ENCODE data around the gene RAB6A. TPM values are rescaled to one million over a fixed set of nuclear protein-coding genes. Genes with fewer than 3 reads are reported as not detected.
"Not testable (repeated sequence)": the region's sequence is repeated elsewhere in the genome, so short reads cannot be mapped to it uniquely, and the experiment has no call there.

The RAB6A gene
- total RNA-seq, 1 donor: 60.3 TPM

DNA sequence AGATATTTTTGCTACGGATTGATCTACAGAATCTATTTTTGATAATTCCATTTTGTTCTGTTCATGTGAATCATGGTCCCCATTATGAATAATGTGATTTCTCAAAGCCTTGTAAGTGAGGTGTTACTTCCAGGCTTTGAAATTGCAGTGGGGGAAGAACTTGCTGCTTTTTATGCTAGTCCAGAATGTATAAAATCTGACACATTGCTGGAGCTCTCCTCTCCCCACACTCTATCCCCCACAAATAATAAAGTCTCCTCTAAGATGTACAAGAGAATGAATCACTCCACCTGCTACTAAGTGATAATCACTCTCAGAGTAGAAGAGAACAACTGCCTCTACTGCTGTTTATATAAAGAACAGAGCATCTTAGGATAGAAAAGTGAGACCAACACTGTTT is 5.9 kb upstream of the RAB6A start:
- no peak for DNase-seq (ENCODE audit: low read depth in 2 of 3, low spot score in 2 of 3)

DNA sequence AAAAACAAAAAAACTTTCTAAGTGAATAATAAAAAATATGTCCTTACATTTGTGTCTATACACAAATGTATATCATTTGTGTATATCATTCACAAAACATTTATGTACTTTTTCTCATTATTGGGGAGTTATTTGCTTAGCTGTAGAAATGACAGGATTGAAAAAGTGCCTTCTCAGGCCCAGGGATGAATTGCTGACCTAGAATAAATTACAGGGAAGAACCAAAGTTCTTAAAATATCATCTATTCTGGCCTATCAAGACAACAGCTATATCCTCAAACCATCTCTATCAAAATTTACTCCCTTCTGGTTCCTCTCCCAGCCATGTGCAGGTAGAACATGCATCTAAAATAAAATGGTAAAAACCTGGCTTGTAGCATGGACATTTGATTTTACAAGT is 1.9 kb upstream of the RAB6A start:
- no peak for DNase-seq (ENCODE audit: low read depth in 2 of 3, low spot score in 2 of 3)

DNA sequence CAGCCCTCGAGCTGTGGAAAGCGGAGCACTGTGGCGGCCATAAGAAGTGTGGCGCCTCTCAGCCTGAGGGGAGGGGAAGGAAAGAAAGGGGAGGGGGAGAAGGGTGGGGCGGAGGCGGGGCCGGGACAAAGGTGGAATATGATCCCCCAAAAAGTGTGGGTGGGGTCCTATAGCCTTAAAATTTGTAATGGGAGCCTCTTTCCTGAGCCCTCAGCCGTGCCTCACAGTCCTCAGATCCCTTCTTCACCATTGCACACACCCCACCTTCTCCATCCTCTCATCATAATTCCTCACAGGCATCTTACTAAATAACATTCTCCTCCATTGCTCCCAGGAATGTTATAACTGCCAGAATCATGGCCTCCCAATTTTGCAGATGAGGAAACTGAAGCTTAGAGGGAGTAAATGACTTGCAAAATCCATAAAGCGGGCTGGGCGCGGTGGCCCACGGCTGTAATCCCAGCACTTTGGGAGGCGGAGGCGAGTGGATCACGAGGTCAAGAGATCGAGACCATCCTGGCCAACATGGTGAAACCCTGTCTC is 600 bp upstream of the RAB6A start:
- DNase-seq (ENCODE audit: low read depth in 2 of 3, low spot score in 2 of 3): no peak

DNA sequence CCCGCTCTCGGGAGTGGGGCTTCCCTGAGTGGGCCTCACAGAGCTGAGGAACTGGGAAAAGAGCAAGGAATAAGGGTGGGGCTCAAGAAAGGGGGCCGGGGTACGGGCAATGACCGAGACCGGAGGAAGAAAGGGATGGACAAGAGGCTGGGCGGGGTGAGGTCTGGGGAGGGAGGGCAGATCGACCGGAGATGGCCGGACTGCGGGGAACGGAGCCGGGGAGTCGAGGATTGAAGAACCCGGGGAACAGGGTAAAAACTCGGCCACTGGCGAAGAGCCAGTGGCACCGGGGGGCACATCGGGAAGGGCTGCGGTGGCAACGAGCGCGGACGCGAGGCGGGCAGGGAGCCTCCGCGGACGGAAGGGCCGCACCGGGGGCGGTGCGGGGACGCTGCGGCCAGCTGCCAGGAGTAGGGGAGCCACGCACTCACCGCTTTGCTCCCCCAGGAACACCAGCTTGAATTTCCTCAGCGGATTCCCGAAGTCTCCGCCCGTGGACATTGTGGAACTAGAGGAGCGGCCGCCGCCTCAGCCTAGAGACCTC is 667 bp downstream of the RAB6A start:
- peak in 2 of 3 donors; percentile 3 to 17 for DNase-seq (ENCODE audit: low read depth in 2 of 3, low spot score in 2 of 3)

DNA sequence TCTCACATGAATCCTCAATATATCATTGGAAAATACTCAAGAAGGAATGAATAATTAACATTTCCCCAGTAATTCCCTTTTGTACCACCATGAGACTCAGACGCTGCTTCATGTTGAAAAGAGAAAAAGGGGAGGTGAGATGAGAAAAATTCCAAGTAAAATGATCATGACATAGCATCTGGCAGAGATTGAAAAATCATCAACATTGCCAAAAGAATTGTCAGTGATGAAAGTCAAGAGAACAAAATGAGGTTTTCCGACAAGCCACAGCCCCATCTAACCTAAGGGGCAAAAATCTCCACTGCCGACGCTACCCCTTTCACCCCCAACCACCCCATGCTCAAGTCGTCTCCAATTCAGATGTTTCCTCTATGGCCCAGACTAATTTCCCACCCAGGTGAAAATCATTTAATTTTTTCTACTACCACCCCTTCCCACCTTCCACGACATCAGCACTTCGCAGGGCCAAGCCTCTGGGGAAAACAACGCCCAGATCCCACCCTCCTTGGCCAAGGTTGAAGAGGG is 1.2 kb downstream of the RAB6A start:
- peak in 2 of 3 donors; percentile 13 to 21 for DNase-seq (ENCODE audit: low read depth in 2 of 3, low spot score in 2 of 3)

DNA sequence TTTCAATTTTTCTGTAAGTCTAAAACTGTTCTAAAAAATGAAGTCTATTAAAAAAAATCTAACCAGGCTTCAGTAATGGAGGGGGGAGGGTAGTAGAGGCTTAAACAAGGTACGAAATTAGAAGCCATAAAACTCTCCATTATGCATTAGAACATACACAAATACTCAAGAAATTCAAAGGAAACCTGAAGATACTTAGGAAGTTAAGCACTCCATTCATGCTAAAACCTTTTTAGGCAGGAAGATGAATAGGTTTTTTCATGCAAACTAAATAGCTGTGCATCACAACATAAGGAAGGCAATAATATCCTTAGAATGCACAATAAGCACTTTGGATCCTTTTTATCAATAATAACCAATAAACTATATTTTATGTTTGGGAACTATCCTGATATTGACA is 2.4 kb downstream of the RAB6A start:
- DNase-seq (ENCODE audit: low read depth in 2 of 3, low spot score in 2 of 3): no peak

DNA sequence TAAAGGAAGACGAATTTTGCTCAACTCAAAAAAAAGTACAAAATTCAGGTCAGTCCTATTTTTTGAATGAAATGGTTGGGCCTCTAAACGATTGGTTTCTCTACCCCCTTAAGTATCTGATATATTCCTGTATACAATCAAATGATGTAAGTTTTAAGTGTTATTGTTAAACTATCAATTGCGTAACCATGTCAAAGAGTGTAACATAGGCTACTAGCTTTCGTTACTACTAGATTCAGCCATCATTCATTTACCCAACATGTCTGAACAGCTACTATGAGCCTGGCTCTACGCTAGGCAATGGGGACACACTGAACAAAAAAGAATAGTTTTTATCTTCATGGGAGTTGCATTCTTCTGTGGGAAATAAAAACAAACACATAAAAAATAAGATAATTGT is 3.3 kb downstream of the RAB6A start:
- DNase-seq (ENCODE audit: low read depth in 2 of 3, low spot score in 2 of 3): no peak

DNA sequence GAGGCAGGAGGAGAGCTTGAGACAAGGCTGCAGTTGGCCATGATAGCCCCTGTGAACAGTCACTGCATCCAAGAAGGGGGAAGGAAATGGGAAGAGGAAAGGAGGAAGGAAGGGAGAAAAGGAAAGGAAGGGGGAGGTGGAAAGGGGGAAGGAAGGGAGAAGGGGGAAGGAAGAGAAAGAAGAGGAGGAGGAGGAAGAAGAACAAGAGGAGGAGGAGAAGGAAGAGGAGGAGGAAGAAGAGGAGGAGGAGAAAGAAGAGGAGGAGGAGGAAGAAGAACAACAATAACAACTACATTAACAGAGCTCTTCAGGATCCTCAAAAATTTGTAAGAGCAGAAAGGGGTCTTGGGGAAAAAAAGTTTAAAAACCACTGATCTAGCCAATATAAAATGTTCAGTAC is 5.2 kb downstream of the RAB6A start:
- DNase-seq (ENCODE audit: low read depth in 2 of 3, low spot score in 2 of 3): no peak

DNA sequence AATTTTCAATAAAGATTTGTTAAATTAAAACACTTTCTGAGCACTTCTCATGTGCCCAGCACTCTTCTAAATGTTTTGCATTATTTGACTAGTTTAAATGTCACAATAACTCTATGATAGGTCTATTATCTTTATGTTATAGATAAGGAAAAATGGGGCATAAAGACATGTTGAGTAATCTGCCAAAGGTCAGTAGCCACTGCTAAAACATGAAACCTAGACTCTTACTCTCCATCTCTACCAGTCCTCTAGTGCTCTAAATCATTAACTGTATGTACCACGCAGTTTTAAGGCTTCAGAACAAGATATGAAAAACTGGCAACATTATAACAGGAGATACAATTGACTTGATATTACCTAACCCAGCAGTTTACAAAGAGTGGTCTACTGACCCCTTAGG is 6.9 kb downstream of the RAB6A start:
- no peak for DNase-seq (ENCODE audit: low read depth in 2 of 3, low spot score in 2 of 3)

DNA sequence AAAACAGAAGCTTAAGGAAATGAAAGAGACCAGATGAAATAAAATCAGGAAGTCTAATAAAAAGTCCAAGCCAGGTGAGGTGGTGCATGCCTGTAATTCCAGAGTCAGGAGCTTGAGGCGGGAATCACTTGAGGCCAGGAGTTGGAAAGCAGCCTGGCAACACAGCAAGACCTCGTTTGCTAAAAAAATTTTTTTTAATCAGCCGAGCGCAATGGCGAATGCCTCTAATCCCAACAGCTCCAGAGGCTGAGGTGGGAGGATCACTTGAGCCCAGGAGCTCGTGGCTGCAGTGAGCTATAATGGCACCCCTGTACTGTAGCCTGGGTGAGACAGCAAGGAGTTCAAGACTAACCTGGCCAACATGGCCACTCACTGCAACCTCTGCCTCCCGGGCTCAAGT is 8.0 kb downstream of the RAB6A start:
- DNase-seq (ENCODE audit: low read depth in 2 of 3, low spot score in 2 of 3): no peak

DNA sequence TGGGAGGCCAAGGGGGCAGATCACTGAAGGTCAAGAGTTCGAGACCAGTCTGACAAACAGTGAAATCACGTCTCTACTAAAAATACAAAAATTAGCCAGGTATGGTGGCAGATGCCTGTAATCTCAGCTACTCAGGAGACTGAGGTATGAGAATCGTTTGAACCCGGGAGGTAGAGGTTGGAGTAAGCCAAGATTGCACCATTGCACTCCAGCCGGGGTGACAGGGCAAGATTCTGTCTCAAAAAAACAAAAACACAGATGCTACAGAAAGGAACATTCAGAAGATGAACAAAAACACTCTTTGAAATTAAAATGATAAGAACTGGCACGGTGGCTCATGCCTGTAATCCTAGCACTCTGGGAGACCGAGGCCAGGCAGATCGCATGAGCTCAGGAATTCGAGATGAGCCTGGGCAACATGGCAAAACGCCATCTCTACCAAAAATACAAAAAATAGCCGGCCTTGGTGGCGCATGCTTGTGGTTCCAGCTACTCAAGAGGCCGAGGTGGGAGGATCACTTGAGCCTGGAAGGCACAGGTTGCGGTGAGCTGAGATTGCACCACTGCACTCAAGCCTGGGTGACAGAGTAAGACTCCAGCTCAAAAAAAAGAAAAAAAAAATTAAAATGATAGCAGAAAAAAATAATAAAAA is 8.5 kb downstream of the RAB6A start:
- DNase-seq (ENCODE audit: low read depth in 2 of 3, low spot score in 2 of 3): no peak

DNA sequence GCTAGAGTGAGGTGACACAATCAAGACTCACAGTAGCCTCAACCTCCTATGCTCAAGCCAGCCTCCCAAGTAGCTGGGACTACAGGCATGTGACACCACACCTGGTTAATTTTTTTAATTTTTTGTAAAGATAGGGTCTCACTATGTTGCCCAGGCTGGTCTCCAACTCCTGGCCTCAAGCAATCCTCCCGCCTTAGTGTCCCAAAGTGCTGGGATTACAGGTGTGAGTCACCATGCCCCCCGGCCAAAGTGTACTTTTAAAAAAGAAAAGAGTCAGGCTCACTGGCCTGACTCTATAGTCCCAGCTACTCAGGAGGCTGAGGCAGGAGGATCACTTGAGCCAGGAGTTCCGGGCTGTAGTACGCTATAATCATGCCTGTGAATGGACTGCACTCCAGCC is 10.0 kb downstream of the RAB6A start:
- DNase-seq (ENCODE audit: low read depth in 2 of 3, low spot score in 2 of 3): not testable (repeated sequence)

DNA sequence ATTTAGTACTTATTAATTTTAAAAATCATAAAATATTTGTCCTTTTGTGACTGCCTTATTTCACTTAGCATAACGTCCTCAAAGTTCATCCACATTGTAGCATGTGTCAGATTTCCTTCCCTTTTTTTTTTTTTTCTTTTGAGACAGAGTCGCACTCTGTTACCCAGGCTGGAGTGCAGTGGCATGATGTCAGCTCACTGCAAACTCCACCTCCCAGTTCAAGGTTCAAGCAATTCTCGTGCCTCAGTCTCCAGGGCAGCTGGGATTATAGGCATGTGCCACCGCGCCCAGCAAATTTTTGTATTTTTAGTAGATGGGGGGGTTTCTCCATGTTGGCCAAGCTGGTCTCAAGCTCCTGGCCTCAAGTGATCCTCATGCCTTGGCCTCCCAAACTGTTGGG is 10.6 kb downstream of the RAB6A start:
- peak in 2 of 3 donors; percentile 6 to 26 for DNase-seq (ENCODE audit: low read depth in 2 of 3, low spot score in 2 of 3)

DNA sequence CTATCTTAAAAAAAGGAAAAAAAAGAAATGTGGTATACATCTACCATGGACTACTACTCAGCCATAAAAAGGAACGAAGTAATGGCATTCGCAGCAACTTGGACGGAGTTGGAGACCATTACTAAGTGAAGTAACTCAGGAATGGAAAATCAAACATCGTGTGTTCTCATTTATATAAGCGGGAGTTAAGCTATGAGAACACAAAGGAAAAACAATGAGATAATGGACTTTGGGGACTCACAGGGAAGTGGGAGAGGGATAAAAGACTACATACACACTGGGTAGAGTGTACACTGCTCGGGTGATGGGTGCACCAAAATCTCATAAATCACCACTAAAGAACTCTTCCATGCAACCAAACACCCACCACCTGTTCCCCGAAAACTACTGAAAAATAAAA is 11.8 kb downstream of the RAB6A start:
- DNase-seq (ENCODE audit: low read depth in 2 of 3, low spot score in 2 of 3): no peak

DNA sequence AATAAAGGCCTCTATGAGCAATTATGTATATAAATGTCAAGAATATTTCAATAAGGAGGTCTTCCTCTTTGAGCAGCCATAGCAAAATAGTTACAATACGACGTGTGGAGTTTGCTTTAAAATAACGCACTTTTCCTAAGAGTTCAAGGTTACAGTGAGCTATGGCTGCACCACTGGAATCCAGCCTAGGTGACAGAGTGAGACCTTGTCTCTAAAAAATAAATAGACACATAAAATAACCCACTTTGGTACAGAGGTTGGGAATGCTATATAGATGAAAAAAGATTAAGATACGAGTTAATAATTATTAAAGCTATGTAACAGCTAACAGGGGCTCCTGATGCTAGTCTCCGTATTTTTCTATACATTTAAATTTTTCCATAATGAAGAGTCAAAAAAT is 12.6 kb downstream of the RAB6A start:
- no peak for DNase-seq (ENCODE audit: low read depth in 2 of 3, low spot score in 2 of 3)

DNA sequence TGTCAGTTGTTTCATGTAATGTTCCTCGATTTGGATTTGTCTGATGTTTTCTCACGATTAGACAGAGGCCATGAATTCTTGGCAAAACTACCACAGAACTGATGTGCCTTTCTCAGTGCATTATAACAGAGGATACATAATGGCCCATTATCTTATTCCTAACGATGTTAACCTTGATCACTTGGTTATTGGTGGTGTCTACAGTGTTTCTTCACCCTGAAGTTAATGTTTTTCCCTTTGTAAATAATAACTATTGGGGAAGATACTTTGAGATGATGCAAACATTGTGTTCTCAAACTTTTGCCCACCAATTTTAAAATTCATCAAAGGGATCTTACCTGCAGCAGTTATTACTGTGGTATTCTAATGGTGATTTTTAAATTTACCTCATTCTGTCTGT is 13.1 kb downstream of the RAB6A start:
- no peak for DNase-seq (ENCODE audit: low read depth in 2 of 3, low spot score in 2 of 3)

DNA sequence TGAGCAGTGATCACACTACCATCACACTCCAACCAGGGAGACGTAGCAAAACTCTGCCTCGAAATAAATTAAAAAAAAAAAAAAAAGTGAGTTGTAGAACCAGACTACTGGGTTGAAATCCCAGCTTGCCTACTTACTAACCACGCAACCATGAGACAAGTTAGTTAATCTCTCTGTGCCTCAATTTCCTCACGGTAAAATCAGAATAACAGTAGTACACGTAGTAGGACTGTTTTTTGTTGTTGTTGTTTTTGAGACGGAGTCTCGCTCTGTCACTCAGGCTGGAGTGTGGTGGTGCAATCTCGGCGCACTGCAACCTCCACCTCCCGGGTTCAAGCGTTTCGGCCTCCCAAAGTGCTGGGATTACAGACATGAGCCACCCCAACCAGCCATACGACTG is 14.2 kb downstream of the RAB6A start:
- no peak for DNase-seq (ENCODE audit: low read depth in 2 of 3, low spot score in 2 of 3)

DNA sequence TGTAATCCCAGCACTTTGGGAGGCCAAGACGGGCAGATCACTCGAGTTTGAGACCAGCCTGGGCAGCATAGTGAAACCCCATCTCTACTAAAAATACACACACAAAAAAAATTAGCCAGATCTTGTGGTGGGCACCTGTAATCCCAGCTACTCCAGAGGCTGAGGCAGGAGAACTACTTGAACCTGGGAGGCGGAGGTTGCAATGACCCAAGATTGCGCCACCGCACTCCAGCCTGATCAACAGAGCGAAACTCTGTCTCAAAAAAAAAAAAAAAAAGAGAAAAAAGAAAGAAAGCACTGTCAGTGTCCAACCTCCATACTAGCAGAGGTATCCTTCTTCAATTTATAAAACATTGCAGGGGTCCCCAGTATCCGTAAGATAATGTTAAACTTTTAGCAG is 17.8 kb downstream of the RAB6A start:
- DNase-seq (ENCODE audit: low read depth in 2 of 3, low spot score in 2 of 3): no peak

DNA sequence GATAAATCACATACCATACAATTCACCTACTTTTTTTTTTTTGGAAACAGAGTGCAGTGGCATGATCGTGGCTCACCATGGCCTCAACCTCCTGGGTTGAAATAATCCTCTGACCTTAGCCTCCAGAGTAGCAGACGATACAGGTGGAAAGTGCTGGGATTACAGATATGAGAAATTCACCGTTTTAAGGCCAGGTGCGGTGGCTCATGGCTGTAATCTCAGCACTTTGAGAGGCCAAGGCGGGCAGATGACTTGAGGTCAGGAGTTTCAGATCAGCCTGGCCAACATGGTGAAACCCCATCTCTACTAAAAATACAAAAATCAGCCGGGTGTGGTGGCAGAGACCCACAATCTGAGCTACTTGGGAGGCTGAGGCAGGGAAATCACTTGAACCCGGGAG is 24.9 kb downstream of the RAB6A start:
- DNase-seq (ENCODE audit: low read depth in 2 of 3, low spot score in 2 of 3): not testable (repeated sequence)

DNA sequence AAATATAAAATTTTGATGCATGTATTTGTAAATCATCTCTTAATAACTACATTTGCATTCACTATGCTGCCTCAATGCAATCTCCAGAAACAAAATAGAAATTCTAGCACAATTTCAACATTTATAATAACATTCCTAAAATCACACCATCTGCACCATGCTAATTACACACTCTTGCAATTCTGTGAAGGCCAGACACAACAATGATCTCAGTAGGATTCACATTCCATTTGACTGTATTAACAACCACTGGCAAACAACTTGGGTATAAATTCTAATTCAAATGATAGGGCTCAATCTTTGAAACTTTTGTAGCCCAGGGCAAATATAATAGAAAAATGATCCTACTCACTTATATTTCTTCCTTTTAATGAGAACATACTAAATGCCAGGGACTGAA is 25.9 kb downstream of the RAB6A start:
- DNase-seq (ENCODE audit: low read depth in 2 of 3, low spot score in 2 of 3): no peak

DNA sequence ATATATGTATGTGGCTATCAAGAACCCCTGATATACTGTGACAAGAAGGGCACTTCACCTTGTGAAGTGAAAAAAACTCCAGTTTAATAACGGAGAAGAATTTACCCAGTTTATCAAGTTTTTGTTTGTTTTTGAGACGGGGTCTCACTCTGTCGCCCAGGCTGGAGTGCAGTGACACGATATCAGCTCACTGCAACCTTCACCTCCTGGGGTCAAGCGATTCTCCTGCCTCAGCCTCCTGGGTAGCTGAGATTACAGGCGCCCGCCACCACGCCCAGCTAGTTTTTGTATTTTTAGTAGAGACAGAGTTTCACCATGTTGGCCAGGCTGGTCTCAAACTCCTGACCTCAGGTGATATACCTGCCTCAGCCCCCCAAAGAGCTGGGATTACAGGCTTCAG is 26.9 kb downstream of the RAB6A start:
- DNase-seq (ENCODE audit: low read depth in 2 of 3, low spot score in 2 of 3): not testable (repeated sequence)

DNA sequence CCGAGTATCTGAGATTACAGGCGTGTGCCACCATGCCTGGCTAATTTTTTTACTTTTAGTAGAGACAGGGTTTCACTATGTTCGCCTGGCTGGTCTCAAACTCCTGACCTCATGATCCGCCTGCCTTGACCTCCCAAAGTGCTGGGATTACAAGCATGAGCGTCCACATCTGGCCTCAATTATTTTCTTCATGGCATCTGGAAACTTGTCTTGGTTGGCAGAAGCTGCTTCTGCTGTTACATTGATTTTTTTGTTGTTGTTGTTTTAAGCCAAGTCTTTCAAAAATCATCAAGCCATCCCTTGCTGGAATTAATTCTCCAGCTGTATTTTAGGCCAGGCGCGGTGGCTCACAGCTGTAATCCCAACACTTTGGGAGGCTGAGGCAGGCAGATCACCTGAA is 27.9 kb downstream of the RAB6A start:
- DNase-seq (ENCODE audit: low read depth in 2 of 3, low spot score in 2 of 3): not testable (repeated sequence)
